Glutamatergic neuron (in vitro differentiated cells): ENCODE data around the gene CELA3A. TPM values are rescaled to one million over a fixed set of nuclear protein-coding genes. Genes with fewer than 3 reads are reported as not detected.

Experiments
- DNase-seq: peaks from one replicate; pipeline ENCODE4 v3.0.0; 2022
- H3K27ac Mint-ChIP-seq: one replicate; pipeline ENCODE4 v1.8.0; 2020; ENCODE audit warnings: mild to moderate bottlenecking, mixed read lengths, inconsistent platforms; ENCODE audit not compliant: unreplicated experiment
- H3K27me3 Mint-ChIP-seq: one replicate; pipeline ENCODE4 v1.8.0; 2020; ENCODE audit warnings: mild to moderate bottlenecking, moderate library complexity, mixed read lengths, inconsistent platforms; ENCODE audit not compliant: unreplicated experiment
- H3K36me3 Mint-ChIP-seq: one replicate; pipeline ENCODE4 v1.8.0; 2020; ENCODE audit warnings: mild to moderate bottlenecking, mixed read lengths, inconsistent platforms; ENCODE audit not compliant: unreplicated experiment
- H3K4me1 Mint-ChIP-seq: one replicate; pipeline ENCODE4 v1.8.0; 2020; ENCODE audit warnings: mild to moderate bottlenecking, low read depth, mixed read lengths, inconsistent platforms; ENCODE audit not compliant: unreplicated experiment
- H3K4me3 Mint-ChIP-seq: one replicate; pipeline ENCODE4 v1.8.0; 2020; ENCODE audit warnings: mild to moderate bottlenecking, mixed read lengths, inconsistent platforms; ENCODE audit not compliant: unreplicated experiment
- H3K9me3 Mint-ChIP-seq: one replicate; pipeline ENCODE4 v1.8.0; 2020; ENCODE audit warnings: mild to moderate bottlenecking, moderate library complexity, mixed read lengths, inconsistent platforms; ENCODE audit not compliant: unreplicated experiment
- CTCF ChIP-seq: fragments of 200-600 bp; sonication (generic); IDR thresholded peaks from one replicate; pipeline ENCODE4 v1.5.0; 2021; ENCODE audit not compliant: partially characterized antibody, unreplicated experiment
- total RNA-seq: library from RNA; stranded (reverse); fragmentation: NEBNext Ultra II Directional; extraction: Animal tissue kit (Norgen Biotek cat#: 25700); gene quantifications from one replicate; pipeline ENCODE4 v1.2.1, GENCODE V29; 2021; ENCODE audit not compliant: unreplicated experiment

CELA3A gene
- total RNA-seq, 1 donor from 2014 or later = not detected

- H3K36me3 Mint-ChIP-seq = no peaks in the 10 kb centered on the region
- H3K9me3 Mint-ChIP-seq = peaks cover 20% of the 10 kb centered on the region
- H3K27ac Mint-ChIP-seq = peak overlapping the region; percentile 100
- no peak for TF ChIP-seq CTCF
- H3K4me3 Mint-ChIP-seq = peak overlapping the region; percentile 99
- peaks cover 12% of the 10 kb centered on the region for H3K4me1 Mint-ChIP-seq
- H3K27me3 Mint-ChIP-seq = peaks cover 5% of the 10 kb centered on the region
- DNase-seq = no peak
Measured at GRCh38 chr1:22053861-22054770, 52.7 kb downstream of the CELA3A start.

GRCh38 chr1:22055463-22055862, 54.0 kb downstream of the CELA3A start:
- Mint-ChIP-seq H3K27ac (no peak overlapping the region), H3K27me3 (peaks cover 5% of the 10 kb centered on the region)
- no peak for DNase-seq

DNA sequence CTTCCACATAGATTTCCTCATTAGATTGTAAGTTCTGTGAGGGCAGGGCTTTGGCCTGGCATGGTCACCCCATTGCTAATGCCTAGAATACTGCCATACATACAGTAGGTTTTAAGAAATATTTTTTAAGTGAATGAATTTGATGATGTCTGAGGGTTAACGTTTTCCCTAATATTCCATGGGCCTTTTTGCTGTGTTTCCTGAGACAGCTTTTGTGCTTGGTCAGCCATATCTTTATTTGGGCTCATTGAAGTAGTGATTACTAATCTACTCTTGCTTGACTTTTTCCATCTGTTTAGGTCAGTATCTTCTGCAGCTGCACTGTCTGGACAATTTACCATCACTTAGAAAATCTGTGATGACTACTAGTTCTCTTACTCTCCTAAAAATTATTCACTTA, 54.6 kb downstream of the CELA3A start:
- no peak for TF ChIP-seq CTCF
- Mint-ChIP-seq H3K27me3 (peaks cover 7% of the 10 kb centered on the region), H3K4me3 (peak overlapping the region; percentile 7), H3K36me3 (no peaks in the 10 kb centered on the region), H3K9me3 (peaks cover 20% of the 10 kb centered on the region), H3K4me1 (peaks cover 14% of the 10 kb centered on the region), H3K27ac (no peak overlapping the region)
- DNase-seq = no peak

More at GRCh38 chr1:22055463-22055862, 54.0 kb downstream of the CELA3A start:
- peaks cover 12% of the 10 kb centered on the region for H3K4me1 Mint-ChIP-seq
- no peaks in the 10 kb centered on the region for H3K36me3 Mint-ChIP-seq
- peaks cover 20% of the 10 kb centered on the region for H3K9me3 Mint-ChIP-seq
- TF ChIP-seq CTCF = no peak
- peak overlapping the region; percentile 43 for H3K4me3 Mint-ChIP-seq

GRCh38 chr1:22056936-22057335, 55.5 kb downstream of the CELA3A start:
- no peak overlapping the region for H3K27ac Mint-ChIP-seq
- H3K4me1 Mint-ChIP-seq = peaks cover 14% of the 10 kb centered on the region
- no peak for DNase-seq
- H3K9me3 Mint-ChIP-seq = peaks cover 12% of the 10 kb centered on the region
- no peak for TF ChIP-seq CTCF
- H3K4me3 Mint-ChIP-seq = no peak overlapping the region
- peaks cover 5% of the 10 kb centered on the region for H3K27me3 Mint-ChIP-seq
- H3K36me3 Mint-ChIP-seq = no peaks in the 10 kb centered on the region

GRCh38 chr1:22057861-22058260, 56.4 kb downstream of the CELA3A start:
- Mint-ChIP-seq H3K27me3 (peaks cover 5% of the 10 kb centered on the region), H3K4me3 (no peak overlapping the region), H3K4me1 (peaks cover 14% of the 10 kb centered on the region), H3K27ac (no peak overlapping the region), H3K36me3 (no peaks in the 10 kb centered on the region), H3K9me3 (peaks cover 12% of the 10 kb centered on the region)
- no peak for DNase-seq
- no peak for TF ChIP-seq CTCF
